ENCODE measurements around the gene MIA3. TPM values are rescaled to one million over a fixed set of nuclear protein-coding genes. Genes with fewer than 3 reads are reported as not detected.
"Not testable (repeated sequence)": the region's sequence is repeated elsewhere in the genome, so short reads cannot be mapped to it uniquely, and the experiment has no call there.

Gene MIA3
- 33.7 and 36.2 TPM in 2 replicates for total RNA-seq (2014; rRNA removed; shearing (Covaris generic))

GRCh38 chr1:222618001-222618879, at the start of gene MIA3:
Gene MIA3 (plus strand): TSS chr1:222618097. CDS start chr1:222618111, 14 bp downstream.
- DNase-seq (ENCODE audit: low read depth) = peak; percentile 24

- no peak for DNase-seq (ENCODE audit: low read depth)
These were observed 47.1 kb upstream of the MIA3 start for GRCh38 chr1:222570837-222571236.

GRCh38 chr1:222579316-222579715, 38.6 kb upstream of the MIA3 start:
- DNase-seq (ENCODE audit: low read depth) = no peak

- DNase-seq (ENCODE audit: low read depth) = peak; percentile 60
These were observed 35.7 kb upstream of the MIA3 start for GRCh38 chr1:222582099-222582774.

GRCh38 chr1:222583079-222583478, 34.8 kb upstream of the MIA3 start:
- no peak for DNase-seq (ENCODE audit: low read depth)

GRCh38 chr1:222586842-222587241, 31.1 kb upstream of the MIA3 start:
- DNase-seq (ENCODE audit: low read depth) = no peak

GRCh38 chr1:222588135-222588534, 29.8 kb upstream of the MIA3 start:
- no peak for DNase-seq (ENCODE audit: low read depth)

- peak; percentile 92 for DNase-seq (ENCODE audit: low read depth)
These were observed 28.2 kb upstream of the MIA3 start, which contains the start of gene TAF1A for GRCh38 chr1:222589462-222590302. Gene TAF1A (minus strand): TSS chr1:222589933.

GRCh38 chr1:222592171-222592570, 25.7 kb upstream of the MIA3 start:
- peak; percentile 36 for DNase-seq (ENCODE audit: low read depth)

- DNase-seq (ENCODE audit: low read depth) = no peak
These were observed 23.1 kb upstream of the MIA3 start for GRCh38 chr1:222594789-222595188.

- DNase-seq (ENCODE audit: low read depth) = no peak
These were observed 21.2 kb upstream of the MIA3 start for GRCh38 chr1:222596696-222597095.

- DNase-seq (ENCODE audit: low read depth) = no peak
These were observed 17.6 kb upstream of the MIA3 start for GRCh38 chr1:222600281-222600680.

- DNase-seq (ENCODE audit: low read depth) = no peak
These were observed 16.6 kb upstream of the MIA3 start for GRCh38 chr1:222601257-222601656.

- no peak for DNase-seq (ENCODE audit: low read depth)
These were observed 11.1 kb upstream of the MIA3 start for GRCh38 chr1:222606757-222607156.

- DNase-seq (ENCODE audit: low read depth) = not testable (repeated sequence)
These were observed 8.8 kb upstream of the MIA3 start for GRCh38 chr1:222609111-222609510.

GRCh38 chr1:222610728-222611127, 7.2 kb upstream of the MIA3 start:
- DNase-seq (ENCODE audit: low read depth) = no peak

- DNase-seq (ENCODE audit: low read depth) = no peak
These were observed 4.3 kb upstream of the MIA3 start for GRCh38 chr1:222613627-222614026.

GRCh38 chr1:222616525-222616924, 1.4 kb upstream of the MIA3 start:
- no peak for DNase-seq (ENCODE audit: low read depth)

GRCh38 chr1:222617367-222617951, 438 bp upstream of the MIA3 start:
- DNase-seq (ENCODE audit: low read depth) = peak; percentile 99

- peak; percentile 48 for DNase-seq (ENCODE audit: low read depth)
These were observed 1.1 kb downstream of the MIA3 start for GRCh38 chr1:222618880-222619596.

GRCh38 chr1:222620566-222620965, 2.7 kb downstream of the MIA3 start:
- DNase-seq (ENCODE audit: low read depth) = no peak
